Measurements from ENCODE around the gene BMAL2. TPM values are rescaled to one million over a fixed set of nuclear protein-coding genes. Genes with fewer than 3 reads are reported as not detected.

The BMAL2 gene
- total and polyA plus RNA-seq, 7 donors = 2.4 to 6.2 (median 4.2) TPM

- H3K4me1 ChIP-seq = peaks cover 0 to 11% (median 3%) of the 10 kb centered on the region in 4 donors
- DNase-seq = no peak
- intact Hi-C loops (cut with DNase I) = no loop called here
- H3K27ac ChIP-seq = no peak overlapping the region
- H3K36me3 ChIP-seq = no peaks in the 10 kb centered on the region
- no peaks in the 10 kb centered on the region for H3K27me3 ChIP-seq
- no peak overlapping the region for H3K4me3 ChIP-seq
- WGBS, 2 donors = 90 to 95% methylated on average over 1 of the region's 1 CpG
- H3K9me3 ChIP-seq = no peaks in the 10 kb centered on the region
- TF ChIP-seq CTCF (IDR thresholded peaks at IDR 0.05) = no peak
- no peak for TF ChIP-seq POLR2A (IDR thresholded peaks at IDR 0.05)
- TF ChIP-seq POLR2AphosphoS5 (IDR thresholded peaks at IDR 0.05) = no peak
- TF ChIP-seq EP300 (IDR thresholded peaks at IDR 0.05) = no peak
Measured at GRCh38 chr12:27337376-27337775, 4.7 kb downstream of the BMAL2 start.

- TF ChIP-seq EP300 (IDR thresholded peaks at IDR 0.05) (no peak), CTCF (IDR thresholded peaks at IDR 0.05) (no peak), POLR2A (IDR thresholded peaks at IDR 0.05) (no peak), POLR2AphosphoS5 (IDR thresholded peaks at IDR 0.05) (no peak)
- Histone ChIP-seq H3K27ac (no peak overlapping the region), H3K4me1 (peaks cover 0 to 9% (median 3%) of the 10 kb centered on the region in 4 donors), H3K27me3 (no peaks in the 10 kb centered on the region), H3K36me3 (no peaks in the 10 kb centered on the region), H3K4me3 (no peak overlapping the region), H3K9me3 (no peaks in the 10 kb centered on the region)
- intact Hi-C loops (cut with DNase I) = no loop called here
- WGBS, 2 donors = 96 to 100% methylated on average over 1 of the region's 1 CpG
- DNase-seq = no peak
Measured at GRCh38 chr12:27338473-27338872, 5.8 kb downstream of the BMAL2 start.

- Histone ChIP-seq H3K4me3 (no peak overlapping the region), H3K9me3 (no peaks in the 10 kb centered on the region), H3K36me3 (no peaks in the 10 kb centered on the region), H3K27ac (no peak overlapping the region), H3K27me3 (no peaks in the 10 kb centered on the region), H3K4me1 (peaks cover 0 to 9% (median 0%) of the 10 kb centered on the region in 4 donors)
- no peak for DNase-seq
- no peak for TF ChIP-seq EP300 (IDR thresholded peaks at IDR 0.05)
- WGBS, 2 donors = 92 to 93% methylated on average over 3 of the region's 3 CpGs
- intact Hi-C loops (cut with DNase I) = no loop called here
Measured at GRCh38 chr12:27340971-27341370, 8.3 kb downstream of the BMAL2 start.

- WGBS, 2 donors = 95 to 97% methylated on average over 2 of the region's 2 CpGs
Measured at GRCh38 chr12:27342536-27342935, 9.9 kb downstream of the BMAL2 start.

More at GRCh38 chr12:27342536-27342935, 9.9 kb downstream of the BMAL2 start:
- H3K9me3 ChIP-seq = no peaks in the 10 kb centered on the region
- peaks cover 0 to 9% (median 0%) of the 10 kb centered on the region in 4 donors for H3K4me1 ChIP-seq
- no peaks in the 10 kb centered on the region for H3K27me3 ChIP-seq
- TF ChIP-seq CTCF (IDR thresholded peaks at IDR 0.05) = no peak
- TF ChIP-seq POLR2A (IDR thresholded peaks at IDR 0.05) = no peak
- no peak for TF ChIP-seq EP300 (IDR thresholded peaks at IDR 0.05)
- no peak for TF ChIP-seq POLR2AphosphoS5 (IDR thresholded peaks at IDR 0.05)
- H3K27ac ChIP-seq = no peak overlapping the region
- no peaks in the 10 kb centered on the region for H3K36me3 ChIP-seq
- no peak overlapping the region for H3K4me3 ChIP-seq
- intact Hi-C loops (cut with DNase I) = no loop called here
- no peak for DNase-seq

Measured in sigmoid colon (tissue), 7 donors.